Muscle layer of duodenum (tissue), 2 donors: ENCODE data around the gene PRKAB2.
"Not testable (repeated sequence)": the region's sequence is repeated elsewhere in the genome, so short reads cannot be mapped to it uniquely, and the experiment has no call there.

Experiments
- H3K27ac ChIP-seq: one replicate; pipeline ENCODE4 v1.7.0; 2013; ENCODE audit warnings: mild to moderate bottlenecking, low read length
- H3K27me3 ChIP-seq: one replicate; pipeline ENCODE4 v1.7.0; 2013; ENCODE audit warnings: low read depth, mild to moderate bottlenecking, control low read depth, low read length
- H3K36me3 ChIP-seq, 2 donors: one replicate each; pipeline ENCODE4 v1.7.0; 2013; ENCODE audit warnings: low read length in 2 of 2, control low read depth in 1 of 2, mild to moderate bottlenecking in 1 of 2; ENCODE audit not compliant: insufficient read depth in 2 of 2, control insufficient read depth in 1 of 2
- H3K4me1 ChIP-seq, 2 donors: one replicate each; pipeline ENCODE4 v1.7.0; 2013; ENCODE audit warnings: low read length in 2 of 2, mild to moderate bottlenecking in 2 of 2, control low read depth in 1 of 2, moderate library complexity in 1 of 2; ENCODE audit not compliant: insufficient read depth in 2 of 2, control insufficient read depth in 1 of 2
- H3K4me3 ChIP-seq, 2 donors: one replicate each; pipeline ENCODE4 v1.7.0; 2013; ENCODE audit warnings: low read length in 2 of 2, low read depth in 1 of 2, mild to moderate bottlenecking in 1 of 2
- H3K9me3 ChIP-seq, 2 donors: one replicate each; pipeline ENCODE4 v1.7.0; 2013; ENCODE audit warnings: low read length in 2 of 2, control low read depth in 1 of 2, mild to moderate bottlenecking in 1 of 2; ENCODE audit not compliant: control insufficient read depth in 1 of 2
- donor health status: healthy.

PRKAB2 gene

DNA sequence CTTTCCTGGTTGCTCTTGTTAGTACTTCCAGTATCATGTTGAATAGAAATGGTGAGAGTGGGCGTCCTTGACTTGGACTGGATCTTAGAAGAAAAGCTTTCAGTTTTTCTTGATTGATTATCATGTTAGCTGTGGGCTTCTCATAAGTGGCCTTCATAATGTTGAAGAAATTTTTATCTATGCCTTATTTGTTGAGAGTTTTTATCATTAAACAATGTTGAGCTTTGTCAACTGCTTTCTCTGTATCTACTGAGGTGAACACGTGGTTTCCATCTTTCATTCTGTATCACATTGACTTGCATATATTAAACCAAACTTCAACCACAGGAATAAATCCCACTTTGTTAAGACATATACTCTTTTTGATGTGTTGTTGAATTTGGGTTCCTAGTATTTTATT lies 29.4 kb downstream of the PRKAB2 start:
- Histone ChIP-seq H3K27me3 (no peaks in the 10 kb centered on the region), H3K4me1 (no peaks in the 10 kb centered on the region), H3K9me3 (no peaks in the 10 kb centered on the region), H3K27ac (no peak overlapping the region), H3K36me3 (no peaks in the 10 kb centered on the region), H3K4me3 (no peak overlapping the region)

DNA sequence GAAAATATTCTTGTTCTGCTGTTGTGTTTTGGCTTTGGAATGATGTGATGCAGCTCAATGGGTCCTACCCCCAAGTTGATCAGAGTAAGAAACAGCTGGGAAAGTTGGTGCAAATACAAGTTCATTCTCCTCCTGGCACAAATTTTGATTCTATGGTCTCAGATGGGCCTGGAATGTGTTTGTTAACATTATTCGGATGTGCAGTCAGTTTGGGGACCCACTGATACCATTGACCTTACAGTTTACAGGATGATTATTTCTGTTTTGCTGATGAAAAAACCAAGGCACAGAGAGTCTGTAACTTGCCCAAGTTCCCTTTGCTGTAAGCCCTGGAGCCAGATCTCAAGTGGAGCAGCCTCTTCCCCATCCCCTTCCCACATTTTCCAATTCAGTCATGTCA lies 41.5 kb downstream of the PRKAB2 start:
- H3K36me3 ChIP-seq, H3K9me3 ChIP-seq, H3K4me3 ChIP-seq, H3K4me1 ChIP-seq, H3K27ac ChIP-seq, H3K27me3 ChIP-seq: not testable (repeated sequence)

DNA sequence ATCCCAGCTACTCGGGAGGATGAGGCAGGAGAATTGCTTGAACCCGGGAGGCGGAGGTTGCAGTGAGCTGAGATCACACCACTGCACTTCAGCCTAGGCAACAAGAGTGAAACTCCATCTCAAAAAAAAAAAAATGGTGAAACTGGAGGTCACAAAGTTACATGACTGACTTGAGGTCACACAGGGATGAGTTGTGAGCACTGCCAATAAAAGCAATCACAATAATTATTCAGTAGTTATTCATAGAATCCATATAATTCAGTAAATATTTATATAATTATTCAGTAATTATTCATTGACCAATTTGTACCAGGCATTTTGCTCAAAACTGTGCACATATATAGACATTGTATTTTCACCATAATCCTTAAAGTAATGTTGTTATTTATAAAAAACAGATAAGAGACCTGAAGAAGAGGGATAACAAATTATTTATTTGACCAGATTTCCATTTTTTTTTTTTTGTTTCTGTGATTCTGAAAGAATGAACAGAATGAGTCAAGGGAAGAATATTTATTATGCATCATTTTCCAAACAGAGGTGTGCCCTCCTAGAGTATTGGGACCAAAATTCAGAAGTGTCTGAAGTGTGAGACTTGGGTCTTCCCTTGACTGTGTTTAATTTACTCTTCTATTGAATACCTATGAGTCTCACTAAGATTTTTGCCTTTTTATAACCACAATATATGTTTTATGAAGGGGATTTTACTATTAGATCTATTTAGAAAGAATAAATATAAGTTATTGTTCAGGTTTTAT lies 43.0 kb downstream of the PRKAB2 start:
- Histone ChIP-seq H3K4me3 (no peak overlapping the region), H3K27ac (no peak overlapping the region), H3K36me3 (no peaks in the 10 kb centered on the region), H3K4me1 (no peaks in the 10 kb centered on the region), H3K9me3 (no peaks in the 10 kb centered on the region), H3K27me3 (no peaks in the 10 kb centered on the region)

DNA sequence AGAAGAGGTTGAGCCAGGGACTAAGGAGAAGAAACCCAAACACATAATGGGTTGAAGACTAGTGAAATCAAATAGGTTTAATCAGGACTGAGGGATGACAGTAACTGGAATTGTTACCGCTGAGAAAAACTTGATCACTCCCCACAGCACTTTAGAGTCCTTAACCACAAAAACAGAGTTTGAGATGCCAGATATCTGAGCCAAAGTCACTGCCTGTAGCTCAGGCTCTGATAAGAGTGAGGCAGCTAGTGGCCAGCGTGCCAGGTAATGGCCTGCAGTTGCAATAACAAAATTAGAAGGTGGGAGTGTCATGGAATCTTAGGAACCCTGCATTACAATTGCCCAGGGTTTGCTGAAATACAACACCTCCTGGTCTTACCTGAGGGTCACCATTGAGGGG lies 48.0 kb downstream of the PRKAB2 start:
- H3K36me3 ChIP-seq = no peaks in the 10 kb centered on the region
- no peak overlapping the region for H3K27ac ChIP-seq
- no peak overlapping the region for H3K4me3 ChIP-seq
- H3K9me3 ChIP-seq = no peaks in the 10 kb centered on the region
- no peaks in the 10 kb centered on the region for H3K27me3 ChIP-seq
- H3K4me1 ChIP-seq = no peaks in the 10 kb centered on the region

DNA sequence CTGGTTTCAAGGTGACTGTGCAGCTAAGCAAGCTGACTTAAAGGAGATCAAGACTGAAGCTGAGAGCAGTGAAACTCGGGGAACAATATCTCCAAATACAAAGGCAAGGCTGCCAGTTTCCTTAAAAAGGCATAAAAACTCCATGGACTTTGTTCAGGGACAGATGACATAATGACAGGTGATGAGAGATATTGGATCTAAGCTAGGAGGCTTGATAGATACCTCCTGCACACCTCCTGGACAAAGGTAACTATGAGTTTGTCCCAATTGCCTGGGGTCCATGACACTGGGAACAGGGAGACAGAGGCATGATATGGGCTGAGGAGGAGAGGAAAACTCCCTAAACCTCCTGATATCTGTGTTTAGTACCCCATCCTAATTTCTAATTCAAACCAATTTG lies 55.2 kb downstream of the PRKAB2 start:
- H3K27me3 ChIP-seq = no peaks in the 10 kb centered on the region
- H3K27ac ChIP-seq = no peak overlapping the region
- no peak overlapping the region for H3K4me3 ChIP-seq
- no peaks in the 10 kb centered on the region for H3K36me3 ChIP-seq
- H3K4me1 ChIP-seq = no peaks in the 10 kb centered on the region
- H3K9me3 ChIP-seq = no peaks in the 10 kb centered on the region

DNA sequence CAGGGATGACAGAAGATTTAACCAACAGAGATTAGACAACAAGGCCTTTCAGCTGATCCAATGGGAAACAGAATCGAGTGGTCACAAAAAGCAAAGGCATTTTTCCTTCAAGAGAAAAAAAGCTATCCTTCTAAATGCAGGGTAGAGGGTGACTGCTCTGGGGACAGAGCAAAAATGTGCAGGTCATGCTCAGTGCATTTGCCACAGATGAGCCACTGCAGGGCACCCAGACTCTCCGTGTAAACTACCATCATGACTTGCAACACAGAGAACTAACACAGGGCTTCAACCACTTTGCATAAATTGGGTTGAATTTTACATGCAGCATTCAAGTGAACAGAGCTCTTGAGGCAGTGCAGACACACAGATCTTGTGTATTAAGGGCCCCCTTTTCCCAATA lies 56.8 kb downstream of the PRKAB2 start:
- no peaks in the 10 kb centered on the region for H3K4me1 ChIP-seq
- H3K4me3 ChIP-seq = no peak overlapping the region
- H3K27me3 ChIP-seq = no peaks in the 10 kb centered on the region
- H3K9me3 ChIP-seq = no peaks in the 10 kb centered on the region
- H3K27ac ChIP-seq = no peak overlapping the region
- H3K36me3 ChIP-seq = no peaks in the 10 kb centered on the region

DNA sequence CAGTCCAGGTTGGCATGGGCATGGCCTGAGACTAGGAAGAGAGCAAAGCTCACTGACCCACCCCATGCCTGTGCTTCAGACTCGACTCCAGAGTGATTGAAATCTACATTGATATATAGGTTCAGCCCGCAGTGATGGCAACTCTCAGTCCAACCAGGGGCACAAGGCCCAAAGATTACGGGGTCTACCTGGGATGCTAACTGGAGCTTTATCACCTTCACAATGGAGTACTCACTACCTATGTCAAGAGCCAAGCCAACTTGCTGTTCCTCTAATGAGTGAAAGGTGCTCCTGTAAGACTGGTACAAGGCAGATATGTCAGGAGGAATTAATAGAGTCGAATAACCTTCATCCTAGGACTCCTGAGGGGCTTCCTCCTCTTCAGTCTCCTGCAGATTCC lies 57.2 kb downstream of the PRKAB2 start:
- H3K27ac ChIP-seq, H3K36me3 ChIP-seq, H3K27me3 ChIP-seq, H3K4me3 ChIP-seq, H3K9me3 ChIP-seq, H3K4me1 ChIP-seq: not testable (repeated sequence)

DNA sequence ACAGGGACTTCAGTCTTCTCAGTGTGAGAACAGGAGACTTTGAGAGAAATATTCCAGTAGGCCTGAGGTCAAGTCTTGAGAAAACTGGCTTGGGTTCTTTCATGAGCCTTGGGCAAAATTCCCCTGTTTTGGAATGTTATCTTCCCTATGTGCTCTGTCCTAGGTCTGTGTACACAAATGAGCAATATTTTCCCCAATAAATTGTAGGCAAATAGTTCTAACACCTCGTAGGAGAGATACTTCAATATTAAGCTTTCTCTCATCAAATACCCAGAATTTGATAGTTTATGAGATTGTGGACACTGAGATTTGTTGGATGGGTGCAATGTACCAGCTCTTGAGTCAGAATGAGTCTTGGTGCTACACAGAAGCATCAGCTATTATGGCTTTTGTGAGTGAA lies 57.9 kb downstream of the PRKAB2 start:
- not testable (repeated sequence) for H3K27ac ChIP-seq, H3K9me3 ChIP-seq, H3K36me3 ChIP-seq, H3K27me3 ChIP-seq, H3K4me1 ChIP-seq, H3K4me3 ChIP-seq

DNA sequence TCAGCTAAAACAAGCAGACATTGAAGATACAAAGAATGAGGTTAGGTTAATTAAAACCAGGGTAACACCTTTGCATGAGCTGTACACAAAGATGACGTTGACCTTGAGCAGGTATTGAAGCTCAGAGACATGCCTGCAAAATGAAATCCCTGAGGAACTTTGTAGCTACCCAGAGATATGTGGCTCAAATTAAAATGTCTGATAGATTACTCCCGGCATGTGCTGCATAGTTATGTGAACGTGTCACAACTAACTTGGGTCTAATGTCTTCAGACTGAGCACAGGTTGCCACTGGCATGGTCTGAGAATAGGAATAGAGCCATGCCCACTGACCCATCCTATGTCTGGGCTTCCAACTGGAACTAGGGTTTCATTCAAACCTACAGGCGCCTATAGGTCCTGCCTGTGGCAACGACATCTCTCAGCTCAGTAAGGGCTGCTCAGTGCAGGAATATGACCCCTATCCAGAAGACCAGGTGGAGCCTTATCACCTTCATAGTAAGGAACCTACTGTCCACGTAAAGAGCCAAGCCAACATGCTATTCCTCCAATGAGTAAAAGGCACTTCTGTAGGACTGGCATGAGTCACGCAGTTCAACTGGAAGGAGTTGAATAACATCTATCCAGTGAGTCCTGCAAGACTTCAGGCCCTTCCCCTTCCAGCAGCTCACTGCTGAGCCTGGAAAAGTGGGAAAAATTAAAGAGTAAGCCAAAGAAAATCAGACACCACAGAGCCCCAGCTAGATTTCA lies 60.7 kb downstream of the PRKAB2 start:
- Histone ChIP-seq H3K4me3 (no peak overlapping the region), H3K27me3 (no peaks in the 10 kb centered on the region), H3K27ac (no peak overlapping the region), H3K9me3 (no peaks in the 10 kb centered on the region), H3K36me3 (no peaks in the 10 kb centered on the region), H3K4me1 (no peaks in the 10 kb centered on the region)

DNA sequence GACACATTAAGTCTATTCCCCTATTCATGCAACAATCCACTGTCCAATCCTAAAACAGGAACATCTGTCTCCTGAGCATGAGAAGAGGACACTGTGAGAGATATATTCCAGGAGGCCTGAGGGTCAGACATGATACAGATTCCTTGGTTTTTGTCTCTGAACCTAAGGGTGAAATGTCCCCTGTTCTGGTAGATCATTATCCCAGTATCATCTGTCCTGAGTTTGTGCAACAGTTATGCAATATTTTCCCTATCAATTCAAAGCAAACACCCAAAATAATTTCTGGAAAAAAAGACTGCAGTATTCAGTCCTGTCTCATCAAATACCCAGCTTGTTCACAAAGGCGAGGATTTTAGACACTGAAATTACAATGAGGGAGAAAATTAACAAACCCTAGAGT lies 61.4 kb downstream of the PRKAB2 start:
- Histone ChIP-seq H3K4me3 (no peak overlapping the region), H3K27me3 (no peaks in the 10 kb centered on the region), H3K4me1 (no peaks in the 10 kb centered on the region), H3K27ac (no peak overlapping the region), H3K36me3 (no peaks in the 10 kb centered on the region), H3K9me3 (no peaks in the 10 kb centered on the region)

DNA sequence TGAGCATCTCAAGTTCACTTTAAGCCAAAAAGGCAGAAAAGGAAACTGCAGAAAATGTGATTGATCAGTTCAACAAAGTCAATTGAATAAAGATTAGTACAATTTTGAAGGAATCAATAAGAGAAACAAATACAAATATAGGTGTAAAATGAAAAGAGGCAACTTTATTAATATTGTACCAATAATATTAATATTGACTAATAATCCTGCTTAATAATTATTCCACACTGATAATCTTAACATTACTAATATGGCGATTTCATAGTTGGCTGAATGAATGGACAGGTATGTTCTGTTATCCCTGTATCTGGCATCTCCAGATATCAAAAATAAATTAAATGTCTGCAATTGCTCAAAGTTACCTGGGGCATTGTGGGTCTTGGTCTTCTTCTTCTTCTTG lies 61.8 kb downstream of the PRKAB2 start:
- H3K9me3 ChIP-seq = no peaks in the 10 kb centered on the region
- no peaks in the 10 kb centered on the region for H3K27me3 ChIP-seq
- no peaks in the 10 kb centered on the region for H3K36me3 ChIP-seq
- H3K27ac ChIP-seq = no peak overlapping the region
- H3K4me3 ChIP-seq = no peak overlapping the region
- H3K4me1 ChIP-seq = no peaks in the 10 kb centered on the region

DNA sequence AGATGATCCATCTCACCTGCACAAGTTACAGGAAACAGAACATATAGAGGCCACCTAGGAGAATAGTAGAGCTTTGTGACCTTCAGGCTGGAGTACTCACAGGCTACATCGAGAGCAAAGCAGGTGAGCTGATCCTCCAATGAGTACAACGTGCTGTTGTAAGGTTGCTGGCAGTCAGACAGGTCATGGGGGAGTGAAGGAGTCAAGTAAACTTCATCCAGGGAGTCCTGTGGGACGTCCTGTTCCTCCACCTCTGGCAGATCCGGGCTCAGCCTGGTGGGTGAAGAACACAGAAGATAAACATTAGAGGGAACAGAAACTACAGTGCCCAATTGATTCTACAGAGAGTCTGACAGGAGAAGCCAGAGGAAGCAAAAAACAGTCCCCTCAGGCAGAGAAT lies 62.5 kb downstream of the PRKAB2 start:
- Histone ChIP-seq H3K4me3 (no peak overlapping the region), H3K9me3 (no peaks in the 10 kb centered on the region), H3K27me3 (no peaks in the 10 kb centered on the region), H3K27ac (no peak overlapping the region), H3K4me1 (no peaks in the 10 kb centered on the region), H3K36me3 (no peaks in the 10 kb centered on the region)
